Adipose tissue (tissue), 3 donors: ENCODE results near the gene DPCD. TPM values are rescaled to one million over a fixed set of nuclear protein-coding genes. Genes with fewer than 3 reads are reported as not detected.
"Not testable (repeated sequence)": the region's sequence is repeated elsewhere in the genome, so short reads cannot be mapped to it uniquely, and the experiment has no call there.

Experiments
- H3K27ac ChIP-seq: one replicate; pipeline ENCODE4 v1.5.1; 2013; ENCODE audit warnings: low read depth, low read length
- WGBS, 3 donors: extraction: QIAGEN DNeasy Blood & Tissue Kit; methylation state at CpG; one replicate each; pipeline ENCODE4 v1.1.7; 2013; 5-methylcytosine and 5-hydroxymethylcytosine counted together
- polyA plus RNA-seq, 3 donors: library from polyadenylated mRNA; stranded (reverse); fragments of 200-250 nt; gene quantifications; one replicate each; pipeline ENCODE4 v1.2.3, GENCODE V29; 2013
- donor health status: healthy with polysubstance abuse.
- donor health status: Bipolar disorder and iron deficiency.
- donor health status: healthy.

Gene DPCD
- polyA plus RNA-seq, 3 donors, result 12.4 to 31.7 (median 12.7) TPM

DNA sequence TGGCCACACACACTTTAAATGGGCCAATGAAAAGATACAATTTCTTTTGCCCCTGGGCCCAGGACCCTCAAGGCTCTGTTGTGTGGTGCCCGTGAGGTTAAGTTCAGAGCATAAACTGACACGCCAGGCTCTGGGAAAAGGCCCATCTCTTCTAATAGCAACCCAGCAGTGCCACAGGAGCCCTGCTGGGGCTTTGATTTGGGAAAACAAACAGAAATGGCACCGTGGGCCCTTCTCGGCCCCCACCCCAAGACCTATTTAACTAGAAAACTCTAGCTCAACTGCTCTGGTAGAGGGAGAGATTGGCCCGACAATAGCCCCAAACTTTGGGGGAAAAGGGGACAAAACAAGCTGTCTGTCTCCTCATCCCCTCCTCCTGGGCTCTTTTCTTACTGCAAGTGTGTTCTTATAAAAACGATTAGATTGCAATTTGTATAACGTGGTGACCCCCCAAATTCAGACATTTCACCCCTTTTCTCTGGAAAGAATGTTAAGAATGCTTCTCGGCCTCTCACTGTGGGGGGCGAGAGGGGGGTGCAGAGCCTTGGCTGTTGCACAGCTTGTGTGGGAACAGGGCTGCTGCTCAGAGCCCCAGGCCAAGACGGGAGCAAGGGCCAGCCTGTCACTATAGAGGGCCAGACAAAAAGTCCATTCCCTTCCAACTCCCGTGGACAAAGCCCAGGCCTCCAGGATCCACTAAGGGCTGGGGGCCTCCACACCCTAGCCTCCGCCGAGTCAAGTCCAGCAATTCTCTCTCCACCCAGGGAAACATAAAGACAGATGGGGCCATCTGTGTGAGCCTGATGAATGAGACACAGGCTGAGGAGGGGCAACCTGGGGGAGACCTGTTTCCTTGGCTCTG lies 26.8 kb downstream of the DPCD start:
- H3K27ac ChIP-seq, result no peak overlapping the region
- 74 to 82% (median 74%) methylated on average over 13 of the region's 13 CpGs for WGBS, 3 donors

GRCh38 chr10:101615525-101616116 lies 27.5 kb downstream of the DPCD start:
- WGBS, 3 donors, result 90 to 95% (median 92%) methylated on average over 5 of the region's 5 CpGs

GRCh38 chr10:101616415-101617101 lies 28.4 kb downstream of the DPCD start:
- no peak overlapping the region for H3K27ac ChIP-seq
- 74 to 92% (median 88%) methylated on average over 9 of the region's 9 CpGs for WGBS, 3 donors

More at GRCh38 chr10:101615525-101616116, 27.5 kb downstream of the DPCD start:
- no peak overlapping the region for H3K27ac ChIP-seq

DNA sequence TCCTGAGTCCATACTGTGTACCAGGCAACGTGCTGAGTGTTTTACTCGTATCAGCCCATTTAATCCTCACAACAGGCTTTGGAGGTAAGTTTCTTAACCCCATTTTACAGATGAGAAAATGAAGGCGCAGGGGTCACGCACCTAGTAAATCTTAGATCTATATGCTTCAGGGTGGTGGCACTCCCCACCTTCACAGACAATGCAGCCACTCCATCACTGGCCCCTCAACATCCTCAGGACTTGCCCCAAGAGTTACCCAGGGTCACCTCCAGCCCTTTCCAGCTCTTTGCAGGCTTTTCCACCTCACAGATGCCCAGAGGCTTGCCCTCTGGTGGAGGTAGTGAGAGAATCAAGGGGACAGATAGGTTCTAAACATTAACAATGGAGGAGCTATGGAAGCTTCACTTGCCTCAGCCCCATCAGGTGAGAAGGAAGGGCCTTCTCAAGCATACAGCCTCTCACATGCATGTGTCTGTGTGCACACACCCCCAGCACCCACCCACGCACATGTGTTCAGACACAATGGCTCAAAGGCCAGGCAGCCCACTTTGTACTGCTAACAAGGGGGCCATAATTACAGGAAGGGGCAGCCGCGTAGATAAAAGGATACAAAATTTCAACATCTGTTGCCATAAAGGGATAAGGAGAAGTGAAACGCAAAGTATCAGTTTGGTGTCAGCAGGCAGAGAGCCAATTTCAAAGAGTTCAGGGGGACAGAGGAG lies 29.1 kb downstream of the DPCD start:
- no peak overlapping the region for H3K27ac ChIP-seq
- 76 to 90% (median 79%) methylated on average over 8 of the region's 8 CpGs for WGBS, 3 donors

DNA sequence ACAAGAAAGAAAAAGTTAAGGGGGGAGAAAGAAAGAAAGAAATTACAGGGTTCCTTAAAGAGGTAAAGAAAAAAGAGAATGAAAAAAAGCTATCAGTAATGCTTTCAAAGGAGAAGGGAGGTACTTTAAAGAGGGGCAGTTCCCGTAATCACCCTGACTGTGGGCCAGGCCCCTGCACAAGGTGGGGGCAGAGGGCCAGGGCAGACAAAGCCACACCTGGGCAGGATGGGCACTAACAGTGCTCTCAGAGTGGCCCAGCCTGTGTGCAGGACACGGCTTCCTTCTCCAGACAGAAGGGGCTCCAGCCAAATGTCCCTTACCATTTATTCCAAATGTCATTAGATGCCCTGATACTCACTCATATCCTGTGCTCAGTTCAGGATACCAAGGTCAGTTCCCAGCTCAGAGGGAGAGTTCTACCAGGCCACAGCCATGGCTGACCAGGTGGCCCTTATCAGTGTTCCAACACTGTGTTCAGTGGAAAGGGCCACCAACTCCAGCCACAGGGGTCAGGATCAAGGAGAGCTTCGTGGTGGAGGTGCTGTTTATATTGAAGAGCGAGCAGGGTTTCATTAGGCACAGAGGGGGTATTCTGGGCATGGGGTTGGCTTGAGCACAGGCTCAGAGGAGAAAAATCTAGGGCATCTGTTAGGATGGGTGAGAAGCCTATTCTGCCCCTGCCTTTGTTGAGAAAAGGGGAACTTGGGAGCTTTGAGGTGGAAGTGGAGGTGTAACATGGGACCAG lies 29.9 kb downstream of the DPCD start:
- 83 to 88% (median 86%) methylated on average over 4 of the region's 4 CpGs for WGBS, 3 donors
- no peak overlapping the region for H3K27ac ChIP-seq

GRCh38 chr10:101618871-101619270 lies 30.8 kb downstream of the DPCD start:
- no peak overlapping the region for H3K27ac ChIP-seq
- 90 to 98% (median 90%) methylated on average over 2 of the region's 2 CpGs for WGBS, 3 donors

- WGBS, 3 donors, result 98% methylated on average over 6 of the region's 6 CpGs
- no peak overlapping the region for H3K27ac ChIP-seq
Observed at GRCh38 chr10:101619983-101620382, 31.9 kb downstream of the DPCD start.

GRCh38 chr10:101623528-101623927 lies 35.4 kb downstream of the DPCD start:
- 72 to 94% (median 73%) methylated on average over 1 of the region's 1 CpG for WGBS, 3 donors

GRCh38 chr10:101624526-101625102 lies 36.5 kb downstream of the DPCD start:
- 71 to 93% (median 75%) methylated on average over 4 of the region's 4 CpGs for WGBS, 3 donors
- no peak overlapping the region for H3K27ac ChIP-seq

More at GRCh38 chr10:101623528-101623927, 35.4 kb downstream of the DPCD start:
- H3K27ac ChIP-seq, result no peak overlapping the region

- no peak overlapping the region for H3K27ac ChIP-seq
- WGBS, 3 donors, result 58 to 81% (median 75%) methylated on average over 1 of the region's 1 CpG
Observed at GRCh38 chr10:101625821-101626412, 37.8 kb downstream of the DPCD start.

- 87 to 91% (median 88%) methylated on average over 13 of the region's 13 CpGs for WGBS, 3 donors
- no peak overlapping the region for H3K27ac ChIP-seq
Observed at GRCh38 chr10:101629837-101630632, 41.9 kb downstream of the DPCD start.

DNA sequence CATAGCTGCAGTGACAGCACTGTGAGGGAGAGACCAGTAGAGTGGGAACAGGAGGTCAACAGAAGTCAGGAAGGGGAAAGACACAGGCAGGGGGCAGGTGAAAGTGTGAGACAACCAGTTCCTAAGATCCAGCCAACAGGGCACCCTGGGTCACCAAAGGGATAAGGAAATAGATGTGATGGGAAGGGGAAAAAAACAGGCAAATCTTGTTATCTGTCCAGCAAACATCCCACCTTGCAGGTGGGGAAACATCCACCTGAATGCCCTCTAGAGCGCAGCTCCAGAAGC lies 42.5 kb downstream of the DPCD start:
- 93 to 100% (median 100%) methylated on average over 1 of the region's 1 CpG for WGBS, 3 donors
- H3K27ac ChIP-seq, result no peak overlapping the region

GRCh38 chr10:101631821-101632475 lies 43.8 kb downstream of the DPCD start:
- no peak overlapping the region for H3K27ac ChIP-seq
- WGBS, 3 donors, result 77 to 92% (median 86%) methylated on average over 8 of the region's 8 CpGs

DNA sequence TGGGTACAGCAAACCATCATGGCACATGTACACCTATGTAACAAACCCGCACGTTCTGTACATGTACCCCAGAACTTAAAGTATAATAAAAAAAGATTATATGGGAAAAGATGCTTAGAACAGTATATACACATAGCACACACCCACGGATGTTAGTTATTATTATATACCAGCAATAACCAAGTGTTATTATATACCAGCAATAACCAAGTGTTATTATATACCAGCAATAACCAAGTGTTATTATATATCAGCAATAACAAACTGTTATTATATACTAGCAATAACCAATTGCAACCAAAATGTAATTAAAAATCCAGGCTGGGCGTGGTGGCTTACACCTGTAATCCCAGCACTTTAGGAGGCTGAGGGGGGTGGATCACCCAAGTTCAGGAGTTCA lies 45.4 kb downstream of the DPCD start:
- WGBS, 3 donors, result 88 to 100% (median 96%) methylated on average over 4 of the region's 4 CpGs
- H3K27ac ChIP-seq, result not testable (repeated sequence)

GRCh38 chr10:101639141-101639900 lies 51.2 kb downstream of the DPCD start:
- 96 to 98% (median 97%) methylated on average over 2 of the region's 2 CpGs for WGBS, 3 donors

DNA sequence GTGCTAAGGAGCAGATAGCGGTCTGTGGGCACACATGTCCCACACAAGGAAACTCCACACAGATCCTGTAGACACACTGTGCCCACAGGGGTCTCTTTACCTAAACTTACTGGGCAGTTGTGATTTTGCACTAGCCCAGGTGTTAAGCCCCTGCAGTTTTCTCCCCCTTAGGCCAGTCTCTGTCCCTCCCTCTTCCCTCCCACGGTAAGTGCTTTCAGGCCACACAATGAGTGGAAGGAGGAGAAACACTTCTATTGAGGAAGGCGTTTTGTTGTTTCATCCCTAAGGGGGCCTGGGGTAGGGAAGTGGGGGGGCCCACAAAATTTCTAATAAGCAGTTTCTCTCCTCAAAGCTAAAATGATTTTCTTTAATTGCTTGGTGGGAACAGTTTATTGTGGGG lies 55.4 kb downstream of the DPCD start:
- 77 to 85% (median 78%) methylated on average over 3 of the region's 3 CpGs for WGBS, 3 donors

More at GRCh38 chr10:101639141-101639900, 51.2 kb downstream of the DPCD start:
- no peak overlapping the region for H3K27ac ChIP-seq

More for the DNA sequence above, 55.4 kb downstream of the DPCD start:
- H3K27ac ChIP-seq, result no peak overlapping the region
